GM10266 (cell line): Measurements from ENCODE around the gene FAF1.

Experiments
- DNase-seq: peaks from one replicate; pipeline ENCODE4 v3.0.0; 2012; ENCODE audit errors: extremely low spot score
- TF ChIP-seq, protein P1 (sequence below): IDR thresholded peaks from 2 replicates; pipeline ENCODE4 v1.5.1; 2012; ENCODE audit warnings: mild to moderate bottlenecking, low read depth; ENCODE audit not compliant: control insufficient read depth, insufficient read depth; ENCODE audit errors: missing control alignments

FAF1 gene

GRCh38 chr1:50969611-50970508, 9.8 kb upstream of the FAF1 start, which contains the start of gene CDKN2C:
TSS of gene CDKN2C (plus strand) at chr1:50970245. CDS start at chr1:50970369, 124 bp downstream.
- TF ChIP-seq, protein P1, sequence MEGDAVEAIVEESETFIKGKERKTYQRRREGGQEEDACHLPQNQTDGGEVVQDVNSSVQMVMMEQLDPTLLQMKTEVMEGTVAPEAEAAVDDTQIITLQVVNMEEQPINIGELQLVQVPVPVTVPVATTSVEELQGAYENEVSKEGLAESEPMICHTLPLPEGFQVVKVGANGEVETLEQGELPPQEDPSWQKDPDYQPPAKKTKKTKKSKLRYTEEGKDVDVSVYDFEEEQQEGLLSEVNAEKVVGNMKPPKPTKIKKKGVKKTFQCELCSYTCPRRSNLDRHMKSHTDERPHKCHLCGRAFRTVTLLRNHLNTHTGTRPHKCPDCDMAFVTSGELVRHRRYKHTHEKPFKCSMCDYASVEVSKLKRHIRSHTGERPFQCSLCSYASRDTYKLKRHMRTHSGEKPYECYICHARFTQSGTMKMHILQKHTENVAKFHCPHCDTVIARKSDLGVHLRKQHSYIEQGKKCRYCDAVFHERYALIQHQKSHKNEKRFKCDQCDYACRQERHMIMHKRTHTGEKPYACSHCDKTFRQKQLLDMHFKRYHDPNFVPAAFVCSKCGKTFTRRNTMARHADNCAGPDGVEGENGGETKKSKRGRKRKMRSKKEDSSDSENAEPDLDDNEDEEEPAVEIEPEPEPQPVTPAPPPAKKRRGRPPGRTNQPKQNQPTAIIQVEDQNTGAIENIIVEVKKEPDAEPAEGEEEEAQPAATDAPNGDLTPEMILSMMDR, result peak; percentile 21
- peak; percentile 69 for DNase-seq

DNA sequence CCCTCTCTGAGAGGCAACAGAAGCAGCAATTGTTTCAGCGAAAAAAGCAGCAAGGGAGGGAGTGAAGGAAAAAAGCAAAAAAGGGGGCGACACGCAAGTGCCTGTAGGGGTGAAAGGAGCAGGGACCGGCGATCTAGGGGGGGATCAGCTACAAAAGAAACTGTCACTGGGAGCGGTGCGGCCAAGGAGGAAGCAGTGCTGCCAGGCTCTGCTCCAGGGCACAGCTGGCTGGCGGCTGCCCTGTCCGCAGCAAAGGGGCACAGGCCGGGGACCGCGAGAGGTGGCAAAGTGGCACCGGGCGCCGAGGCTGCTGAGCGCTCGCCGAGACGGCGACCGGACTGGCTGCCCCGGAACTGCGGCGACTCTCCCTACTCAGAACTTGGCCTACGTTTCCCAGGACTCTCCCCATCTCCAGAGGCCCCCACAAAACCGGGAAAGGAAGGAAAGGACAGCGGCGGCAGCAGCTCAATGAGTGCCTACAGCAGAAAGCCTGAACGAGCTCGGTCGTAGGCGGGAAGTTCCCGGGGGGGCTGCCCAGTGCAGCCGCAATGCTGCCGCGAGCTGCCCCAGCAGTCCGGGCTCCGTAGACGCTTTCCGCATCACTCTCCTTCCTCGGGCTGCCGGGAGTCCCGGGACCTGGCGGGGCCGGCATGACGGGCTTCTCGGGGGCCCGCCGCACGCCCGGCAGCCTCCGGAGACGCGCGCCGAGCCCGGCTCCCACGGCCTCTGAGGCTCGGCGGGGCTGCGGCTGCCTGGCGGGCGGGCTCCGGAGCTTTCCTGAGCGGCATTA, 8.9 kb upstream of the FAF1 start:
- peak; percentile 75 for DNase-seq
- TF ChIP-seq, protein P1, result no peak

GRCh38 chr1:50968158-50968820, 8.2 kb upstream of the FAF1 start:
- TF ChIP-seq, protein P1, result peak; percentile 59

DNA sequence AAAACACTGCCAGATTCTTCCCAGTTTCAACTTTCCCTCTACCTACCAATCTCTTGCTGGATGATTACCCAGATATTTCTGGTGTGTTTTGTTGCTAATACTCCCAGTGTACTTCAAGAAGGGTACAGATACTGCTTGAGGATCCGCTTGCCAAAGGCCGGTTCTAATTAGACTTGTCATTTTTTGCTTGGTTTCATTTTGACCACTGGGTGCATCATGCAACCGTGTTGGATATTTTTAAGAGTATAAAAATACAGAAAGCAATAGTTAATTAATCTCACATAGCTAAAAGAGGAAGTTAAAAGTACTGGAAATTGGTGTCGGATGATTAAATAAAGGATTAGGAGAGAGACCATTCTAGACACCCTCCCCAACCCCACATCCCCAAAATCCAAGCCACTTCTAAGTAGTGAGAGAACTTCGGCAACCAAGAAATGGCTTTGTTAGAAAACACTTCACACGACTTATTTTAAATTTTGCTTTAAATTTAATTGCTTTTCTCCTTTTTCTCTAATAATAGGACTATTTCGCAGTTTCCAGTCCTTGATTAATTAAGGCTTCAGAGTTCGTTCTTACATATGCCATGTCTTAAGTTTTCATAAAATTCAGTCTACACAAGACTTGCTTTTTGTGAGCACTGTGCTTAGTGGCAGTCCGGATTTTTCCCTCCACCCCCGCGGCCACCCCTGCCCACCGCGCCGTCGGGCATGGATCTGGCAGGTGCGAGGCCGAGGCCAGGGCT, 7.5 kb upstream of the FAF1 start:
- TF ChIP-seq, protein P1, result no peak
- no peak for DNase-seq

More at GRCh38 chr1:50968158-50968820, 8.2 kb upstream of the FAF1 start:
- peak; percentile 92 for DNase-seq

DNA sequence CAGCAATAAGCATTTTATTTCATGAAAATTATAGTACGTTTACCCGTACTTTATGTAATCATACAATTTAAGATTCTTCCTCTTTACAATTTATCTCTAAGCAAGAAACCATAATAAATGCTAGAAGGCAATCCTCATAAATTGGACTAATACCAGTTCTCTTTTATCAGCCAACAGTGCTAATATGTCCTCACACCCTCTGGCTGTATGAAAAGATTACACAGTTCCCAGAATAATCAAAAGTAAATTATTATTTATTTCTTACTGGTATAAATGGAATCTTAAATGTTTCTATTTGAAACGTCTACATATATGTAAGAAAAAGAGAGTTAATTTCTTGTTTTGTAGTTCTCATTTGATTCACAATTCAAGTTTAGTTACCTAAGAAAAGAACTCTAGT, 6.9 kb upstream of the FAF1 start:
- no peak for DNase-seq
- TF ChIP-seq, protein P1, result no peak

- TF ChIP-seq, protein P1, result no peak
- no peak for DNase-seq
Observed at GRCh38 chr1:50964863-50965262, 4.8 kb upstream of the FAF1 start.
